GM23248 (cell line): ENCODE measurements around the gene STH. TPM values are rescaled to one million over a fixed set of nuclear protein-coding genes. Genes with fewer than 3 reads are reported as not detected.

ENCODE experiments used
- DNase-seq: peaks from one replicate; pipeline ENCODE4 v3.0.0-alpha.2; 2015
- H2AFZ ChIP-seq: fragments of 200-600 bp; sonication (generic); 2 replicates; pipeline ENCODE4 v1.6.1; 2016; ENCODE audit warnings: antibody characterized with exemption
- H3F3A ChIP-seq: fragments of 200-600 bp; sonication (generic); 2 replicates; pipeline ENCODE4 v1.6.1; 2016; ENCODE audit warnings: mild to moderate bottlenecking, antibody characterized with exemption, mixed run types; ENCODE audit not compliant: insufficient read depth
- H3K27ac ChIP-seq: fragments of 200-600 bp; sonication (generic); 2 replicates; pipeline ENCODE4 v1.5.1; 2016; ENCODE audit warnings: mild to moderate bottlenecking
- H3K27me3 ChIP-seq: fragments of 200-600 bp; sonication (generic); replicated peaks from 2 replicates; pipeline ENCODE4 v1.6.1; 2016; ENCODE audit warnings: mild to moderate bottlenecking; ENCODE audit not compliant: insufficient read depth
- H3K36me3 ChIP-seq: fragments of 200-600 bp; sonication (generic); 2 replicates; pipeline ENCODE4 v1.6.1; 2016; ENCODE audit warnings: low read depth, mild to moderate bottlenecking
- H3K4me1 ChIP-seq: fragments of 200-600 bp; sonication (generic); 2 replicates; pipeline ENCODE4 v1.6.1; 2016; ENCODE audit warnings: mild to moderate bottlenecking; ENCODE audit not compliant: insufficient read depth
- H3K4me2 ChIP-seq: fragments of 200-600 bp; sonication (generic); one replicate; pipeline ENCODE4 v1.6.1; 2016; ENCODE audit warnings: mild to moderate bottlenecking; ENCODE audit not compliant: unreplicated experiment
- H3K4me3 ChIP-seq: fragments of 200-600 bp; sonication (generic); 2 replicates; pipeline ENCODE4 v1.5.1; 2016; ENCODE audit warnings: mild to moderate bottlenecking
- H3K79me2 ChIP-seq: fragments of 200-600 bp; sonication (generic); 2 replicates; pipeline ENCODE4 v1.6.1; 2016; ENCODE audit warnings: mild to moderate bottlenecking; ENCODE audit not compliant: insufficient read depth
- H3K9ac ChIP-seq: fragments of 200-600 bp; sonication (generic); 2 replicates; pipeline ENCODE4 v1.6.1; 2016; ENCODE audit warnings: mild to moderate bottlenecking
- H3K9me2 ChIP-seq: fragments of 200-600 bp; sonication (generic); 2 replicates; pipeline ENCODE4 v1.6.1; 2016; ENCODE audit warnings: mixed run types, mild to moderate bottlenecking, moderate library complexity; ENCODE audit not compliant: insufficient read depth
- H3K9me3 ChIP-seq: fragments of 200-600 bp; sonication (generic); one replicate; pipeline ENCODE4 v1.6.1; 2017; ENCODE audit warnings: low read depth
- H4K20me1 ChIP-seq: fragments of 200-600 bp; sonication (generic); 2 replicates; pipeline ENCODE4 v1.6.0; 2016; ENCODE audit not compliant: insufficient read depth
- EZH2 ChIP-seq: fragments of 200-600 bp; sonication (generic); IDR thresholded peaks from 2 replicates; pipeline ENCODE4 v1.6.1; 2018; ENCODE audit warnings: antibody characterized with exemption, mild to moderate bottlenecking; ENCODE audit not compliant: insufficient read depth, poor library complexity, severe bottlenecking
- EZH2phosphoT487 ChIP-seq: fragments of 200-600 bp; sonication (generic); IDR thresholded peaks from 2 replicates; pipeline ENCODE4 v1.6.1; 2018; ENCODE audit warnings: antibody characterized with exemption, moderate library complexity, mild to moderate bottlenecking, low read depth; ENCODE audit not compliant: insufficient read depth
- WGBS, 2 experiments: methylation state at CpG; one replicate each; pipeline ENCODE4 v1.1.6; 2015 to 2017; ENCODE audit warnings: low lambda C conversion rate in 2 of 2, low coverage in 1 of 2; ENCODE audit errors: missing lambda C conversion rate in 2 of 2; 5-methylcytosine and 5-hydroxymethylcytosine counted together
- in situ Hi-C: fragments of 300-500 bp; cut with MboI; formaldehyde crosslinking; loops from 2 replicates; pipeline ENCODE4 v1.15.0; 2020
- polyA plus RNA-seq: library from polyadenylated mRNA; unstranded; fragments of >200 nt; fragmentation: Nextera tagmentation; extraction: Ambion mirVana; gene quantifications from 2 replicates; pipeline ENCODE4 v1.2.1, GENCODE V29; 2016
- total RNA-seq: library from RNA; depleted of rRNA; stranded (reverse); fragments of >200 nt; shearing (Covaris generic); gene quantifications from 2 replicates; pipeline ENCODE4 v1.2.3, GENCODE V29; 2014

STH gene
- total and polyA plus RNA-seq, 2 experiments from 2014 or later = not detected

DNA sequence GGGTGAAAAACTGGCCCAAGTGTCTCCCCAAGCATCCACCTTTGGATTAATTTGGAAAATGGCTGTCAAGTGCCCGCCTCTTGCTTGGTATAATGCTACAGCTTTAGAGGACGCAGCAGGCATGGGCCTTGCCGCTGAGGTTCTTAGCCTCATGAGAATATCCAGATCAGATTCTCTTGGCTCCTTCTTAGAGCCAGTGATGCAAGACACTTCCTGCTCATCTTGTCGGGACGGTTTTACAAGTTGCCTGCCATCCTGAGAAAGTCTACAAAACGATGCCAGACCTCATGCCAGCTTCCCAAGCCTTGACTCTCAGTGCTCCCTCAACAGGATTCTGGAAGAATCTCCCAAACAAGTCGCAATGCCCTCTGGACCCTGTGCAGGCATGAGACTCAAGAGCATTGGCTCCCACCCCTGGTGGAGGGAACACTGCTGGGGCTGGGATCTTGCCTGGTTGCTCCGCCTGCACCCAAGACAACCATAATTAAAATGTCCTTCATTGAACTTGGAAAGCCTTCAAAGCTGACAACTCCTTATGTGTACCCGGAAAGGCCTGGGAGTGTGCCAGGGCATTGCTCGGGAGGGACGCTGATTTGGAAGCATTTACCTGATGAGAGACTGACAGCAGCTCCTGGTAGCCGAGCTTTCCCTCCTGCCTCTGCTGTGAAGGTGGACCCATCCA, 25.8 kb upstream of the STH start:
- H3K4me1 ChIP-seq = no peaks in the 10 kb centered on the region
- H3K27me3 ChIP-seq = peaks cover 8% of the 10 kb centered on the region
- no peaks in the 10 kb centered on the region for H3K9me3 ChIP-seq
- no peak overlapping the region for H3K27ac ChIP-seq
- H3K36me3 ChIP-seq = no peaks in the 10 kb centered on the region
- in situ Hi-C loops = no loop called here
- no peaks in the 10 kb centered on the region for H3K79me2 ChIP-seq
- no peaks in the 10 kb centered on the region for H3K9me2 ChIP-seq
- no peak overlapping the region for H3K9ac ChIP-seq
- H4K20me1 ChIP-seq = no peaks in the 10 kb centered on the region
- 35 to 42% methylated on average over 12 of the region's 12 CpGs for WGBS, 2 experiments
- TF ChIP-seq EZH2 (no peak), EZH2phosphoT487 (no peak)
- no peak overlapping the region for H3K4me3 ChIP-seq
- no peaks in the 10 kb centered on the region for H3F3A ChIP-seq
- no peak overlapping the region for H2AFZ ChIP-seq
- no peak overlapping the region for H3K4me2 ChIP-seq
- no peak for DNase-seq

DNA sequence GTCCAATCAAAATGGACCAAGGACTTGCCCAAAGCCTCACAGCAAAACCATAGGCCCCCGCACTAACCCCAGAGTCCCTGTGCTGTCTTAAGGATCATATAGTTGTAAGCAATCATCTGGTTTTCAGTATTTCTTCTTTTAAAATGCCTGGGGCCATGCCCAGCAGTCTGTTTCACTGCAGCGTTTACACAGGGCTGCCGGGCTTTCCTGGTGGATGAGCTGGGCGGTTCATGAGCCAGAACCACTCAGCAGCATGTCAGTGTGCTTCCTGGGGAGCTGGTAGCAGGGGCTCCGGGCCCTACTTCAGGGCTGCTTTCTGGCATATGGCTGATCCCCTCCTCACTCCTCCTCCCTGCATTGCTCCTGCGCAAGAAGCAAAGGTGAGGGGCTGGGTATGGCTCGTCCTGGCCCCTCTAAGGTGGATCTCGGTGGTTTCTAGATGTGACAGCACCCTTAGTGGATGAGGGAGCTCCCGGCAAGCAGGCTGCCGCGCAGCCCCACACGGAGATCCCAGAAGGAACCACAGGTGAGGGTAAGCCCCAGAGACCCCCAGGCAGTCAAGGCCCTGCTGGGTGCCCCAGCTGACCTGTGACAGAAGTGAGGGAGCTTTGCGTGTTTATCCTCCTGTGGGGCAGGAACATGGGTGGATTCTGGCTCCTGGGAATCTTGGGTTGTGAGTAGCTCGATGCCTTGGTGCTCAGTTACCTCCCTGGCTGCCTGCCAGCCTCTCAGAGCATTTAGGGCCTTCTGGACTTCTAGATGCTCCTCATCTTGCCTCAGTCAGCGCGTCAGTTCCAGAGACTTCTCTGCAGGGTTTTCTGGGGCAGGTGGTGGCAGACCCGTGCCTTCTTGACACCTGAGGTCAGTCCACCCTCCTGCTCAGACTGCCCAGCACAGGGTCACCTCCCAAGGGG, 24.8 kb upstream of the STH start:
- DNase-seq = no peak

GRCh38 chr17:45974916-45975630, 24.0 kb upstream of the STH start:
- H3K36me3 ChIP-seq = no peaks in the 10 kb centered on the region

More for the DNA sequence above, 24.8 kb upstream of the STH start:
- no peak overlapping the region for H3K27ac ChIP-seq
- no peak overlapping the region for H3K9ac ChIP-seq
- no peaks in the 10 kb centered on the region for H3K4me1 ChIP-seq
- H3K9me2 ChIP-seq = no peaks in the 10 kb centered on the region
- H3F3A ChIP-seq = no peaks in the 10 kb centered on the region
- no peak overlapping the region for H3K4me2 ChIP-seq
- H3K36me3 ChIP-seq = no peaks in the 10 kb centered on the region
- 57 to 59% methylated on average over 17 of the region's 17 CpGs for WGBS, 2 experiments
- no peaks in the 10 kb centered on the region for H4K20me1 ChIP-seq
- no peaks in the 10 kb centered on the region for H3K9me3 ChIP-seq
- H3K79me2 ChIP-seq = no peaks in the 10 kb centered on the region
- TF ChIP-seq EZH2phosphoT487 (no peak), EZH2 (no peak)
- H2AFZ ChIP-seq = no peak overlapping the region
- peaks cover 8% of the 10 kb centered on the region for H3K27me3 ChIP-seq
- H3K4me3 ChIP-seq = no peak overlapping the region
- in situ Hi-C loops = no loop called here

DNA sequence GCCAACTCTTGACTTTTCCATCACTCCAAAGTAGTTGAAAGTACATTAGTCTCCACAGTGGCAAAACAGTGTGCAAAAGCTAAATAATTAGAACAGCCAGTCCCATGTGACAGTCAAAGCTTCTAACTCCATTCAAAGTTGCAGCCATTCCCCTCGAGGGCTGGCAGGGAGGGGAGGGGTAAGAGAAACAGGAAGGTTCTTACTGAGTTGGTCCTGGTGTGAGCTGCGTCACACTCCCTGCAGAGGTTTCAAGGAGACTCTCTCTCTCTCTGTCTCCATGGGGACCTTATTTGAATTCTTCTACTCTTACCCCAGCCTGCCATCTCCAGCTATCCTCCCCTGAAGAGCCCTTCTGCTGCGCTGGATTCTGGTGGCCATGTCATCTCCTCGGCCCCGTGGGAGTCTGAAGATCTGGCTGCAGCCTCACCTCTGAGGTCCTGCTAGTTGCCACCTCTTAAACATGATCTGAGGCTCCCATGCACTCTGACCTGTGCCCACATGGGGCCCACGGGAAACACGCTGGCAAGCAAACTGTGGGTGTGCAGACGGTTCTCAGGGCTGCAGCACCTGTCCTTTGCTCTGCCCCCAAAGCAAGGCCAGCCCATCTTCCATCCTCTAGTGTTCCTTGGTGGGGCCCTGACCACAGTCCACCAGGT, 23.3 kb upstream of the STH start:
- no peaks in the 10 kb centered on the region for H3K36me3 ChIP-seq
- in situ Hi-C loops = no loop called here
- no peak for DNase-seq

More at GRCh38 chr17:45974916-45975630, 24.0 kb upstream of the STH start:
- no peaks in the 10 kb centered on the region for H3K9me2 ChIP-seq
- no peak overlapping the region for H2AFZ ChIP-seq
- no peak for TF ChIP-seq EZH2
- TF ChIP-seq EZH2phosphoT487 = no peak
- no peaks in the 10 kb centered on the region for H3K4me1 ChIP-seq
- no peak overlapping the region for H3K4me2 ChIP-seq
- H3K27me3 ChIP-seq = peaks cover 8% of the 10 kb centered on the region
- H3K79me2 ChIP-seq = no peaks in the 10 kb centered on the region
- H3K9ac ChIP-seq = no peak overlapping the region
- no peaks in the 10 kb centered on the region for H4K20me1 ChIP-seq
- no peak for DNase-seq
- no peaks in the 10 kb centered on the region for H3F3A ChIP-seq
- in situ Hi-C loops = no loop called here
- 50 to 54% methylated on average over 10 of the region's 10 CpGs for WGBS, 2 experiments
- H3K27ac ChIP-seq = no peak overlapping the region
- H3K4me3 ChIP-seq = no peak overlapping the region
- H3K9me3 ChIP-seq = no peaks in the 10 kb centered on the region

More for the DNA sequence above, 23.3 kb upstream of the STH start:
- H3K79me2 ChIP-seq = no peaks in the 10 kb centered on the region
- no peaks in the 10 kb centered on the region for H3K9me3 ChIP-seq
- H2AFZ ChIP-seq = no peak overlapping the region
- no peak overlapping the region for H3K4me3 ChIP-seq
- H3K9ac ChIP-seq = no peak overlapping the region
- H3K4me2 ChIP-seq = no peak overlapping the region
- H3F3A ChIP-seq = no peaks in the 10 kb centered on the region
- H3K27me3 ChIP-seq = peaks cover 8% of the 10 kb centered on the region
- TF ChIP-seq EZH2phosphoT487 (no peak), EZH2 (no peak)
- H4K20me1 ChIP-seq = no peaks in the 10 kb centered on the region
- no peaks in the 10 kb centered on the region for H3K4me1 ChIP-seq
- no peak overlapping the region for H3K27ac ChIP-seq
- 52 to 66% methylated on average over 8 of the region's 8 CpGs for WGBS, 2 experiments
- no peaks in the 10 kb centered on the region for H3K9me2 ChIP-seq
